Spleen (tissue), 7 donors: ENCODE measurements around the gene BMAL2.

Experiments
- POLR2A ChIP-seq, 3 donors: fragments of 450-650 bp; IDR thresholded peaks; one replicate each; pipeline ENCODE4 v1.5.1; 2017; ENCODE audit warnings: antibody characterized with exemption in 3 of 3, mild to moderate bottlenecking in 1 of 3
- POLR2AphosphoS5 ChIP-seq, 3 donors: sonication (generic); formaldehyde crosslinking; IDR thresholded peaks; one replicate each; pipeline ENCODE4 v1.5.1; 2017; ENCODE audit warnings: antibody characterized with exemption in 3 of 3
- TF ChIP-seq, protein P1 (sequence below), 11 experiments: fragments of 200-600 bp in 7 of 11; fragments of 450-650 bp in 4 of 11; sonication (generic) in 4 of 11; IDR thresholded peaks in 8 of 11; conservative IDR thresholded peaks in 3 of 11; 1 replicate in 7 of 11; 2 replicates in 4 of 11; pipeline versions ENCODE4 v1.4.0 to v1.8.0; 2016 to 2021; ENCODE audit warnings: antibody characterized with exemption in 11 of 11, inconsistent platforms in 4 of 11, mild to moderate bottlenecking in 1 of 11
- donor health status: DM: no; HTN: no; CAD: no; lungs with moderate emphysema.
- donor health status: DM: no; HTN: no; CAD: no.
- donor health status: DM: no; HTN: no; CAD: no.

DNA sequence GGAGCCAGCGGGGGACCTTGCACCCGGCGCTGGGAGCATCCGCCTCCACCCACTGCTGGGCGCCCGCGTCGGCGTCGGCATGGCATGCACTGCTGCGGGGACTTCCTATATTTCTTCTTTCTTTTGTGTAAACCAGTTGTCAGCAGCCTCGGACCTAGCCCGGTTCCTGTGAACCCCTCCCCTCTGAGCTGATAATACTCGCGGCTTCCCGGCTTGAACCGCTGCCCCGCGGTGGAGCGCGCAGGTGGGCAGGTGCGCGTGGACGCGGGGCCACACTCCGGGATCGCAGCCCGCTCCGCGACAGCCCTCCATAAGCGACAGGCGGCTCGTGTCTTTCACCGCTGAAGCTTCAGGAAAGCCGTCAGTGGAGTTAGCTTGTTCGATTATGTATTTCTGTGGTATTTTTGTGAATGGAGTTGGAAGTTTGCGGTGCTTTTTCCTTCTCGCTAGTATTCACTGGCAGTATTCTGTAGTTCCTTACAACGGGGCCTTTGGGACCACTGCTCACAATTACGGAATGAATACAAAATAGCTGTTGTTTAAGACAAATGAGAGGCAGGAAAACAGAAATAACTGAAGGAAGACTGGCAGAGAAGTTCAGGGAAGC lies 870 bp downstream of the BMAL2 start:
- TF ChIP-seq, protein P1, sequence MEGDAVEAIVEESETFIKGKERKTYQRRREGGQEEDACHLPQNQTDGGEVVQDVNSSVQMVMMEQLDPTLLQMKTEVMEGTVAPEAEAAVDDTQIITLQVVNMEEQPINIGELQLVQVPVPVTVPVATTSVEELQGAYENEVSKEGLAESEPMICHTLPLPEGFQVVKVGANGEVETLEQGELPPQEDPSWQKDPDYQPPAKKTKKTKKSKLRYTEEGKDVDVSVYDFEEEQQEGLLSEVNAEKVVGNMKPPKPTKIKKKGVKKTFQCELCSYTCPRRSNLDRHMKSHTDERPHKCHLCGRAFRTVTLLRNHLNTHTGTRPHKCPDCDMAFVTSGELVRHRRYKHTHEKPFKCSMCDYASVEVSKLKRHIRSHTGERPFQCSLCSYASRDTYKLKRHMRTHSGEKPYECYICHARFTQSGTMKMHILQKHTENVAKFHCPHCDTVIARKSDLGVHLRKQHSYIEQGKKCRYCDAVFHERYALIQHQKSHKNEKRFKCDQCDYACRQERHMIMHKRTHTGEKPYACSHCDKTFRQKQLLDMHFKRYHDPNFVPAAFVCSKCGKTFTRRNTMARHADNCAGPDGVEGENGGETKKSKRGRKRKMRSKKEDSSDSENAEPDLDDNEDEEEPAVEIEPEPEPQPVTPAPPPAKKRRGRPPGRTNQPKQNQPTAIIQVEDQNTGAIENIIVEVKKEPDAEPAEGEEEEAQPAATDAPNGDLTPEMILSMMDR (IDR thresholded peaks at IDR 0.05 in 8 of 11, conservative IDR thresholded peaks at IDR 0.05 in 3 of 11), result no peak
- TF ChIP-seq POLR2AphosphoS5 (IDR thresholded peaks at IDR 0.05) (peak in 2 of 3 donors; percentile 24 to 43), POLR2A (IDR thresholded peaks at IDR 0.05) (no peak)
